ENCODE measurements around the gene SMAD7. TPM values are rescaled to one million over a fixed set of nuclear protein-coding genes. Genes with fewer than 3 reads are reported as not detected.
A peak's percentile ranks its signal among the peaks of the same experiment; 100 is the strongest.

Gene SMAD7
- 1.3 and 2.1 TPM in 2 replicates for total RNA-seq (2014; rRNA removed; shearing (Covaris generic); ENCODE audit: low replicate concordance)

GRCh38 chr18:48950536-48951447 is at the start of gene SMAD7:
Gene SMAD7, minus strand, starts transcription at chr18:48950965. Its CDS starts 541 bp downstream, at chr18:48950424.
- Histone ChIP-seq H3K9me2 (replicated peaks; ENCODE audit: insufficient read depth, low read length) (no peaks in the 10 kb centered on the region), H3K4me2 (ENCODE audit: low read depth, low read length, poor library complexity, severe bottlenecking) (peak within 1 kb of the TSS; percentile 94), H3K79me2 (ENCODE audit: low read length) (no peaks in the 10 kb centered on the region), H3K27ac (ENCODE audit: low read length) (no peak within 1 kb of the TSS), H3K9ac (ENCODE audit: low read length) (peak within 1 kb of the TSS; percentile 69), H4K20me1 (ENCODE audit: insufficient read depth, low read depth, low read length) (peaks cover 4% of the 10 kb centered on the region; the same call in 1 of the 2 replicates), H3K36me3 (ENCODE audit: insufficient read depth, low read length) (no peaks in the 10 kb centered on the region), H3K4me3 (ENCODE audit: low read length) (peak within 1 kb of the TSS; percentile 69), H3K4me1 (ENCODE audit: low read length) (peaks cover 45% of the 10 kb centered on the region), H3K27me3 (ENCODE audit: low read length) (no peaks in the 10 kb centered on the region), H2AFZ (ENCODE audit: low read length) (peak within 1 kb of the TSS; percentile 54; the same call in 1 of the 2 replicates), H3K9me3 (ENCODE audit: low read length) (no peaks in the 10 kb centered on the region)
- peak; percentile 58 for DNase-seq

GRCh38 chr18:48999569-48999968 is 48.8 kb upstream of the SMAD7 start:
- Histone ChIP-seq H3K9me3 (ENCODE audit: low read length) (no peaks in the 10 kb centered on the region), H3K27me3 (ENCODE audit: low read length) (no peaks in the 10 kb centered on the region), H3K4me2 (ENCODE audit: low read depth, low read length, poor library complexity, severe bottlenecking) (no peak overlapping the region), H3K9ac (ENCODE audit: low read length) (no peak overlapping the region), H3K27ac (ENCODE audit: low read length) (no peak overlapping the region), H3K4me3 (ENCODE audit: low read length) (no peak overlapping the region), H3K4me1 (ENCODE audit: low read length) (no peaks in the 10 kb centered on the region), H3K9me2 (replicated peaks; ENCODE audit: insufficient read depth, low read length) (no peaks in the 10 kb centered on the region), H3K36me3 (ENCODE audit: insufficient read depth, low read length) (no peaks in the 10 kb centered on the region), H2AFZ (ENCODE audit: low read length) (no peak overlapping the region), H3K79me2 (ENCODE audit: low read length) (no peaks in the 10 kb centered on the region), H4K20me1 (ENCODE audit: insufficient read depth, low read depth, low read length) (no peaks in the 10 kb centered on the region)
- DNase-seq, result no peak

- no peaks in the 10 kb centered on the region for H3K4me1 ChIP-seq (ENCODE audit: low read length)
- no peak overlapping the region for H3K4me3 ChIP-seq (ENCODE audit: low read length)
- H3K36me3 ChIP-seq (ENCODE audit: insufficient read depth, low read length), result no peaks in the 10 kb centered on the region
- no peak for DNase-seq
- no peak overlapping the region for H3K9ac ChIP-seq (ENCODE audit: low read length)
- no peaks in the 10 kb centered on the region for H3K79me2 ChIP-seq (ENCODE audit: low read length)
- H3K27me3 ChIP-seq (ENCODE audit: low read length), result no peaks in the 10 kb centered on the region
- no peak overlapping the region for H3K4me2 ChIP-seq (ENCODE audit: low read depth, low read length, poor library complexity, severe bottlenecking)
- no peaks in the 10 kb centered on the region for H3K9me3 ChIP-seq (ENCODE audit: low read length)
- no peaks in the 10 kb centered on the region for H4K20me1 ChIP-seq (ENCODE audit: insufficient read depth, low read depth, low read length)
- no peak overlapping the region for H2AFZ ChIP-seq (ENCODE audit: low read length)
- H3K9me2 ChIP-seq (replicated peaks; ENCODE audit: insufficient read depth, low read length), result no peaks in the 10 kb centered on the region
- H3K27ac ChIP-seq (ENCODE audit: low read length), result no peak overlapping the region
Measured at GRCh38 chr18:48997985-48998831, 47.4 kb upstream of the SMAD7 start.

GRCh38 chr18:48997681-48997984 is 46.9 kb upstream of the SMAD7 start:
- Histone ChIP-seq H2AFZ (ENCODE audit: low read length) (no peak overlapping the region), H3K27ac (ENCODE audit: low read length) (no peak overlapping the region), H3K79me2 (ENCODE audit: low read length) (no peaks in the 10 kb centered on the region), H3K9me2 (replicated peaks; ENCODE audit: insufficient read depth, low read length) (no peaks in the 10 kb centered on the region), H3K9me3 (ENCODE audit: low read length) (no peaks in the 10 kb centered on the region), H3K4me1 (ENCODE audit: low read length) (no peaks in the 10 kb centered on the region), H3K27me3 (ENCODE audit: low read length) (no peaks in the 10 kb centered on the region), H3K4me3 (ENCODE audit: low read length) (no peak overlapping the region), H4K20me1 (ENCODE audit: insufficient read depth, low read depth, low read length) (no peaks in the 10 kb centered on the region), H3K4me2 (ENCODE audit: low read depth, low read length, poor library complexity, severe bottlenecking) (no peak overlapping the region), H3K9ac (ENCODE audit: low read length) (no peak overlapping the region), H3K36me3 (ENCODE audit: insufficient read depth, low read length) (no peaks in the 10 kb centered on the region)
- DNase-seq, result no peak

- Histone ChIP-seq H3K4me3 (ENCODE audit: low read length) (no peak overlapping the region), H3K27ac (ENCODE audit: low read length) (no peak overlapping the region)
Measured at GRCh38 chr18:48996901-48997463, 46.2 kb upstream of the SMAD7 start.

GRCh38 chr18:48996041-48996440 is 45.3 kb upstream of the SMAD7 start:
- Histone ChIP-seq H3K4me1 (ENCODE audit: low read length) (no peaks in the 10 kb centered on the region), H3K27me3 (ENCODE audit: low read length) (no peaks in the 10 kb centered on the region), H3K9me2 (replicated peaks; ENCODE audit: insufficient read depth, low read length) (no peaks in the 10 kb centered on the region), H3K4me2 (ENCODE audit: low read depth, low read length, poor library complexity, severe bottlenecking) (no peak overlapping the region), H3K4me3 (ENCODE audit: low read length) (no peak overlapping the region), H3K9me3 (ENCODE audit: low read length) (no peaks in the 10 kb centered on the region), H3K79me2 (ENCODE audit: low read length) (no peaks in the 10 kb centered on the region), H3K9ac (ENCODE audit: low read length) (no peak overlapping the region), H2AFZ (ENCODE audit: low read length) (no peak overlapping the region), H4K20me1 (ENCODE audit: insufficient read depth, low read depth, low read length) (no peaks in the 10 kb centered on the region), H3K36me3 (ENCODE audit: insufficient read depth, low read length) (no peaks in the 10 kb centered on the region), H3K27ac (ENCODE audit: low read length) (no peak overlapping the region)
- no peak for DNase-seq

More at GRCh38 chr18:48996901-48997463, 46.2 kb upstream of the SMAD7 start:
- no peaks in the 10 kb centered on the region for H3K9me3 ChIP-seq (ENCODE audit: low read length)
- no peak overlapping the region for H2AFZ ChIP-seq (ENCODE audit: low read length)
- no peaks in the 10 kb centered on the region for H3K9me2 ChIP-seq (replicated peaks; ENCODE audit: insufficient read depth, low read length)
- no peak overlapping the region for H3K4me2 ChIP-seq (ENCODE audit: low read depth, low read length, poor library complexity, severe bottlenecking)
- H4K20me1 ChIP-seq (ENCODE audit: insufficient read depth, low read depth, low read length), result no peaks in the 10 kb centered on the region
- H3K36me3 ChIP-seq (ENCODE audit: insufficient read depth, low read length), result no peaks in the 10 kb centered on the region
- DNase-seq, result no peak
- no peaks in the 10 kb centered on the region for H3K27me3 ChIP-seq (ENCODE audit: low read length)
- H3K4me1 ChIP-seq (ENCODE audit: low read length), result no peaks in the 10 kb centered on the region
- H3K79me2 ChIP-seq (ENCODE audit: low read length), result no peaks in the 10 kb centered on the region
- no peak overlapping the region for H3K9ac ChIP-seq (ENCODE audit: low read length)

- H3K4me2 ChIP-seq (ENCODE audit: low read depth, low read length, poor library complexity, severe bottlenecking), result no peak overlapping the region
- H3K79me2 ChIP-seq (ENCODE audit: low read length), result no peaks in the 10 kb centered on the region
- H3K27ac ChIP-seq (ENCODE audit: low read length), result no peak overlapping the region
- no peak for DNase-seq
- no peaks in the 10 kb centered on the region for H3K36me3 ChIP-seq (ENCODE audit: insufficient read depth, low read length)
- no peaks in the 10 kb centered on the region for H3K9me3 ChIP-seq (ENCODE audit: low read length)
- H2AFZ ChIP-seq (ENCODE audit: low read length), result no peak overlapping the region
- H3K9me2 ChIP-seq (replicated peaks; ENCODE audit: insufficient read depth, low read length), result no peaks in the 10 kb centered on the region
- H3K4me1 ChIP-seq (ENCODE audit: low read length), result no peaks in the 10 kb centered on the region
- H3K9ac ChIP-seq (ENCODE audit: low read length), result no peak overlapping the region
- H3K4me3 ChIP-seq (ENCODE audit: low read length), result no peak overlapping the region
- no peaks in the 10 kb centered on the region for H3K27me3 ChIP-seq (ENCODE audit: low read length)
- H4K20me1 ChIP-seq (ENCODE audit: insufficient read depth, low read depth, low read length), result no peaks in the 10 kb centered on the region
Measured at GRCh38 chr18:48994926-48995835, 44.4 kb upstream of the SMAD7 start.

Measured in Karpas-422 (cell line).